ENCODE data around the gene FAM200C. TPM values are rescaled to one million over a fixed set of nuclear protein-coding genes. Genes with fewer than 3 reads are reported as not detected.

Gene FAM200C
- total and polyA plus RNA-seq, 10 of the 15 experiments (the other 5 are each of a cell fraction or from before 2014, with no cell fraction given), result 1.0 to 5.4 (median 2.2) TPM

DNA sequence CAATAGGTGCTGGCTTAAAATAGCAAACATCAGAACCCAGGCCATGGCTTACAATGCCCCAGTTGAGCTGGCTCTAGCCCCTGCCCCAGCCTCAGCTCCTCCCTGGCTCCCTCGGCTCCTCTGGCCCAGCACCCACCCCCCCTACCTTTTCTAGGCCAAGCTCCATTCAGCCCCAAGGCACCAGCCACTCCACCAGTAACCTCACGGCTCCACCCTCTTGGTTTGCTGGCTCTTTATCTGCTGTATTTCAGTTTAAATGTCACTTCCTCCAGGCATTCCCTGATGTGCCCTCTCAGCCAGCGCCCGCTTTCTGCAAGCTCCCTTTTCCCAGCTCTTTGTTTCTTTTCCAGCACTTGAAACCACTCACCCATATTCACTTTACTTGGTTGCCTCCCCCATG is 40.0 kb downstream of the FAM200C start:
- no peak overlapping the region for H2AFZ ChIP-seq (ENCODE audit: control insufficient read depth, low read depth, low read length)
- ATAC-seq, result no peak
- RAD21 ChIA-PET (ENCODE audit: unreplicated experiment), result no interaction called here
- intact Hi-C loops (cut with micrococcal nuclease; ENCODE audit: unreplicated experiment) (no loop called here), in situ Hi-C loops (cut with MboI) (no loop called here)
- no peak for FAIRE-seq
- H3K27me3 ChIP-seq (replicated peaks in 1 of 2; ENCODE audit: control insufficient read depth in 2 of 2, insufficient read depth in 2 of 2, low read length in 1 of 2), result peaks cover 0 to 3% of the 10 kb centered on the region in 2 experiments; a peak in 2 of 4 replicates
- POLR2A ChIA-PET, result no interaction called here
- no peaks in the 10 kb centered on the region for H3K4me1 ChIP-seq (ENCODE audit: control insufficient read depth, insufficient read depth, low read length)
- no peak for TF ChIP-seq TARDBP (IDR thresholded peaks at IDR 0.05; ENCODE audit: borderline replicate concordance)
- TF ChIP-seq, protein P1, sequence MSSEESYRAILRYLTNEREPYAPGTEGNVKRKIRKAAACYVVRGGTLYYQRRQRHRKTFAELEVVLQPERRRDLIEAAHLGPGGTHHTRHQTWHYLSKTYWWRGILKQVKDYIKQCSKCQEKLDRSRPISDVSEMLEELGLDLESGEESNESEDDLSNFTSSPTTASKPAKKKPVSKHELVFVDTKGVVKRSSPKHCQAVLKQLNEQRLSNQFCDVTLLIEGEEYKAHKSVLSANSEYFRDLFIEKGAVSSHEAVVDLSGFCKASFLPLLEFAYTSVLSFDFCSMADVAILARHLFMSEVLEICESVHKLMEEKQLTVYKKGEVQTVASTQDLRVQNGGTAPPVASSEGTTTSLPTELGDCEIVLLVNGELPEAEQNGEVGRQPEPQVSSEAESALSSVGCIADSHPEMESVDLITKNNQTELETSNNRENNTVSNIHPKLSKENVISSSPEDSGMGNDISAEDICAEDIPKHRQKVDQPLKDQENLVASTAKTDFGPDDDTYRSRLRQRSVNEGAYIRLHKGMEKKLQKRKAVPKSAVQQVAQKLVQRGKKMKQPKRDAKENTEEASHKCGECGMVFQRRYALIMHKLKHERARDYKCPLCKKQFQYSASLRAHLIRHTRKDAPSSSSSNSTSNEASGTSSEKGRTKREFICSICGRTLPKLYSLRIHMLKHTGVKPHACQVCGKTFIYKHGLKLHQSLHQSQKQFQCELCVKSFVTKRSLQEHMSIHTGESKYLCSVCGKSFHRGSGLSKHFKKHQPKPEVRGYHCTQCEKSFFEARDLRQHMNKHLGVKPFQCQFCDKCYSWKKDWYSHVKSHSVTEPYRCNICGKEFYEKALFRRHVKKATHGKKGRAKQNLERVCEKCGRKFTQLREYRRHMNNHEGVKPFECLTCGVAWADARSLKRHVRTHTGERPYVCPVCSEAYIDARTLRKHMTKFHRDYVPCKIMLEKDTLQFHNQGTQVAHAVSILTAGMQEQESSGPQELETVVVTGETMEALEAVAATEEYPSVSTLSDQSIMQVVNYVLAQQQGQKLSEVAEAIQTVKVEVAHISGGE (CRISPR knock-in tag; IDR thresholded peaks at IDR 0.05), result no peak
- H4K20me1 ChIP-seq (ENCODE audit: control insufficient read depth, insufficient read depth), result no peaks in the 10 kb centered on the region
- H3K27ac ChIP-seq (ENCODE audit: control insufficient read depth, insufficient read depth), result no peak overlapping the region
- WGBS (ENCODE audit: insufficient coverage, insufficient replicate concordance, low lambda C conversion rate, missing lambda C conversion rate), result 42% methylated on average over 3 of the region's 4 CpGs
- H3K36me3 ChIP-seq (ENCODE audit: control insufficient read depth in 2 of 2, insufficient read depth in 2 of 2, low read length in 1 of 2), result no peaks in the 10 kb centered on the region
- no peak overlapping the region for H3K4me2 ChIP-seq (ENCODE audit: control insufficient read depth, insufficient read depth)
- SMC1A ChIA-PET (ENCODE audit: uncharacterized antibody, unreplicated experiment), result interaction anchor here (0.5 kb wide), 1 partner anchor 30 kb away, joined by 4 read pairs; no protein-coding TSS in a partner anchor
- no peaks in the 10 kb centered on the region for H3K9me3 ChIP-seq (replicated peaks; ENCODE audit: control insufficient read depth, insufficient read depth, low read length)
- BruUV-seq (replicated peaks), result no TSS peak
- CTCF ChIA-PET, result interaction anchor here (1.5 kb wide), 1 partner anchor 338 kb away, joined by 5 read pairs; no protein-coding TSS in a partner anchor
- DNase-seq (ENCODE audit: low read depth, low spot score), result no peak
- H3K4me3 ChIP-seq, result no peak overlapping the region
- no peak overlapping the region for H3K9ac ChIP-seq (ENCODE audit: control insufficient read depth, insufficient read depth, low read length)
- no peaks in the 10 kb centered on the region for H3K79me2 ChIP-seq (ENCODE audit: control insufficient read depth, insufficient read depth, low read length)

DNA sequence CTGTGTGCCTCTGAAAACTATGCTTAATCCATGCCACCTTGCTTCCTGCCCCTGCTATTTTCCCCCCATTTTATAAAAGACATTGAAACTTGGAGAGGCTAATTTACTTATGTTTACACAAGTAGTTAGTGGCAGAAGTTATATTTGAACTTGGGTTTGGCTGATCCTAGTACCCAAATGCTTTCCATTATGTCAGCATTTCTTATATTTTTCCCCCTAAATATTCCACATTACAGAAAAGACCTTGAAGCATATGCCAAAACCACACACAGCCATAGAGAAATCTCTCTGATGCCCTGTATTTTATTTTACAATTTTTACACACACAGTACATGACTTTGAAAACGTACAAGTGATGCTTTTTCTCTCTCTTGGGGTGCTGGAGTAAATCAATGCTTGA is 40.6 kb downstream of the FAM200C start:
- Histone ChIP-seq H2AFZ (ENCODE audit: control insufficient read depth, low read depth, low read length) (no peak overlapping the region), H4K20me1 (ENCODE audit: control insufficient read depth, insufficient read depth) (no peaks in the 10 kb centered on the region), H3K9me3 (replicated peaks; ENCODE audit: control insufficient read depth, insufficient read depth, low read length) (no peaks in the 10 kb centered on the region), H3K27me3 (replicated peaks in 1 of 2; ENCODE audit: control insufficient read depth in 2 of 2, insufficient read depth in 2 of 2, low read length in 1 of 2) (peaks cover 0 to 3% of the 10 kb centered on the region in 2 experiments; a peak in 2 of 4 replicates), H3K9ac (ENCODE audit: control insufficient read depth, insufficient read depth, low read length) (no peak overlapping the region), H3K4me2 (ENCODE audit: control insufficient read depth, insufficient read depth) (no peak overlapping the region), H3K27ac (ENCODE audit: control insufficient read depth, insufficient read depth) (no peak overlapping the region), H3K36me3 (ENCODE audit: control insufficient read depth in 2 of 2, insufficient read depth in 2 of 2, low read length in 1 of 2) (no peaks in the 10 kb centered on the region), H3K4me3 (no peak overlapping the region), H3K4me1 (ENCODE audit: control insufficient read depth, insufficient read depth, low read length) (no peaks in the 10 kb centered on the region), H3K79me2 (ENCODE audit: control insufficient read depth, insufficient read depth, low read length) (no peaks in the 10 kb centered on the region)
- ChIA-PET POLR2A (no interaction called here), CTCF (interaction anchor here (1.2 kb wide), 1 partner anchor 14 kb away, joined by 5 read pairs; no protein-coding TSS in a partner anchor), RAD21 (ENCODE audit: unreplicated experiment) (interaction anchor here (1.8 kb wide), 1 partner anchor 278 kb away, joined by 3 read pairs; no protein-coding TSS in a partner anchor), SMC1A (ENCODE audit: uncharacterized antibody, unreplicated experiment) (no interaction called here)
- whole genome bisulfite sequencing (ENCODE audit: insufficient coverage, insufficient replicate concordance, low lambda C conversion rate, missing lambda C conversion rate), result 0% methylated on average over 1 of the region's 1 CpG
- in situ Hi-C loops (cut with MboI), result no loop called here
- intact Hi-C loops (cut with micrococcal nuclease; ENCODE audit: unreplicated experiment), result no loop called here
- no peak for DNase-seq (ENCODE audit: low read depth, low spot score)
- FAIRE-seq, result no peak
- ATAC-seq, result no peak
- BruUV-seq (replicated peaks), result no TSS peak
- no peak for TF ChIP-seq SMAD5 (IDR thresholded peaks at IDR 0.05; ENCODE audit: low read depth)
- no peak for TF ChIP-seq EGR1 (IDR thresholded peaks at IDR 0.05; ENCODE audit: borderline replicate concordance in 1 of 2, low read depth in 2 of 2, low read length in 2 of 2)
- TF ChIP-seq, protein P2, sequence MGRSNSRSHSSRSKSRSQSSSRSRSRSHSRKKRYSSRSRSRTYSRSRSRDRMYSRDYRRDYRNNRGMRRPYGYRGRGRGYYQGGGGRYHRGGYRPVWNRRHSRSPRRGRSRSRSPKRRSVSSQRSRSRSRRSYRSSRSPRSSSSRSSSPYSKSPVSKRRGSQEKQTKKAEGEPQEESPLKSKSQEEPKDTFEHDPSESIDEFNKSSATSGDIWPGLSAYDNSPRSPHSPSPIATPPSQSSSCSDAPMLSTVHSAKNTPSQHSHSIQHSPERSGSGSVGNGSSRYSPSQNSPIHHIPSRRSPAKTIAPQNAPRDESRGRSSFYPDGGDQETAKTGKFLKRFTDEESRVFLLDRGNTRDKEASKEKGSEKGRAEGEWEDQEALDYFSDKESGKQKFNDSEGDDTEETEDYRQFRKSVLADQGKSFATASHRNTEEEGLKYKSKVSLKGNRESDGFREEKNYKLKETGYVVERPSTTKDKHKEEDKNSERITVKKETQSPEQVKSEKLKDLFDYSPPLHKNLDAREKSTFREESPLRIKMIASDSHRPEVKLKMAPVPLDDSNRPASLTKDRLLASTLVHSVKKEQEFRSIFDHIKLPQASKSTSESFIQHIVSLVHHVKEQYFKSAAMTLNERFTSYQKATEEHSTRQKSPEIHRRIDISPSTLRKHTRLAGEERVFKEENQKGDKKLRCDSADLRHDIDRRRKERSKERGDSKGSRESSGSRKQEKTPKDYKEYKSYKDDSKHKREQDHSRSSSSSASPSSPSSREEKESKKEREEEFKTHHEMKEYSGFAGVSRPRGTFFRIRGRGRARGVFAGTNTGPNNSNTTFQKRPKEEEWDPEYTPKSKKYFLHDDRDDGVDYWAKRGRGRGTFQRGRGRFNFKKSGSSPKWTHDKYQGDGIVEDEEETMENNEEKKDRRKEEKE (IDR thresholded peaks at IDR 0.05), result no peak
- no peak for TF ChIP-seq EZH2 (IDR thresholded peaks at IDR 0.05; ENCODE audit: borderline replicate concordance, control insufficient read depth, low read depth, low read length)
- TF ChIP-seq CREM (IDR thresholded peaks at IDR 0.05; ENCODE audit: low read depth), result no peak
- TF ChIP-seq CBX5 (IDR thresholded peaks at IDR 0.05; ENCODE audit: low read depth), result no peak
- no peak for TF ChIP-seq IKZF2 (IDR thresholded peaks at IDR 0.05)
- no peak for TF ChIP-seq ZNF207 (IDR thresholded peaks at IDR 0.05; ENCODE audit: borderline replicate concordance)
- no peak for TF ChIP-seq NBN (IDR thresholded peaks at IDR 0.05)
- no peak for TF ChIP-seq CHD4 (IDR thresholded peaks at IDR 0.05)
- TF ChIP-seq RCOR1 (conservative IDR thresholded peaks at IDR 0.05; ENCODE audit: low read depth, low read length), result no peak
